H9 (cell line): ENCODE data around the gene PRKCB. TPM values are rescaled to one million over a fixed set of nuclear protein-coding genes. Genes with fewer than 3 reads are reported as not detected.

Source experiments
- DNase-seq: peaks from one replicate; pipeline ENCODE4 v3.0.0-alpha.2; 2017
- H2AFZ ChIP-seq: one replicate; pipeline ENCODE4 v1.6.1; 2013; ENCODE audit warnings: mild to moderate bottlenecking, low read length, control low read depth, moderate library complexity
- H2AK5ac ChIP-seq: 2 replicates; pipeline ENCODE4 v1.6.1; 2013; ENCODE audit warnings: low read length, control low read depth, mixed read lengths; ENCODE audit not compliant: insufficient read length
- H2BK120ac ChIP-seq: one replicate; pipeline ENCODE4 v1.6.1; 2013; ENCODE audit warnings: low read depth, mild to moderate bottlenecking, low read length, control low read depth, inconsistent platforms; ENCODE audit not compliant: poor library complexity, severe bottlenecking
- H2BK12ac ChIP-seq: 2 replicates; pipeline ENCODE4 v1.6.1; 2013; ENCODE audit warnings: low read length, control low read depth, mixed read lengths, low read depth; ENCODE audit not compliant: insufficient read length
- H2BK15ac ChIP-seq: 2 replicates; pipeline ENCODE4 v1.6.1; 2013; ENCODE audit warnings: low read depth, low read length, control low read depth
- H2BK20ac ChIP-seq: one replicate; pipeline ENCODE4 v1.6.1; 2013; ENCODE audit warnings: low read depth, mild to moderate bottlenecking, low read length, control low read depth, inconsistent platforms; ENCODE audit not compliant: poor library complexity, severe bottlenecking
- H2BK5ac ChIP-seq: 2 replicates; pipeline ENCODE4 v1.6.1; 2013; ENCODE audit warnings: low read length, control low read depth, mixed read lengths; ENCODE audit not compliant: insufficient read length
- H3K14ac ChIP-seq: 2 replicates; pipeline ENCODE4 v1.6.1; 2013; ENCODE audit warnings: low read length, control low read depth; ENCODE audit not compliant: insufficient read depth
- H3K18ac ChIP-seq: 2 replicates; pipeline ENCODE4 v1.6.1; 2013; ENCODE audit warnings: low read depth, mild to moderate bottlenecking, mixed read lengths, low read length, control low read depth; ENCODE audit not compliant: insufficient read length
- H3K23ac ChIP-seq: 2 replicates; pipeline ENCODE4 v1.6.1; 2013; ENCODE audit warnings: low read length, control low read depth, mixed read lengths, low read depth; ENCODE audit not compliant: insufficient read length
- H3K23me2 ChIP-seq: 2 replicates; pipeline ENCODE4 v1.6.1; 2013; ENCODE audit warnings: low read depth, mild to moderate bottlenecking, mixed read lengths, low read length, control low read depth; ENCODE audit not compliant: insufficient read length, poor library complexity, severe bottlenecking
- H3K27ac ChIP-seq: 2 replicates; pipeline ENCODE4 v1.5.1; 2013; ENCODE audit warnings: low read length, control low read depth, mixed read lengths, low read depth; ENCODE audit not compliant: insufficient read length
- H3K27me3 ChIP-seq: 2 replicates; pipeline ENCODE4 v1.6.1; 2013; ENCODE audit warnings: low read length, control low read depth, inconsistent platforms; ENCODE audit not compliant: insufficient read depth
- H3K4ac ChIP-seq: 2 replicates; pipeline ENCODE4 v1.6.1; 2013; ENCODE audit warnings: low read depth, mild to moderate bottlenecking, control low read depth, inconsistent platforms, low read length, moderate library complexity
- H3K4me1 ChIP-seq: 2 replicates; pipeline ENCODE4 v1.6.1; 2013; ENCODE audit warnings: low read length, control low read depth, inconsistent platforms; ENCODE audit not compliant: insufficient read depth
- H3K4me2 ChIP-seq: 2 replicates; pipeline ENCODE4 v1.6.1; 2013; ENCODE audit warnings: low read length, control low read depth, mixed read lengths; ENCODE audit not compliant: insufficient read length, insufficient read depth
- H3K56ac ChIP-seq: 2 replicates; pipeline ENCODE4 v1.6.1; 2013; ENCODE audit warnings: low read depth, mild to moderate bottlenecking, mixed read lengths, low read length, control low read depth; ENCODE audit not compliant: insufficient read length
- H3K79me1 ChIP-seq: 2 replicates; pipeline ENCODE4 v1.6.1; 2013; ENCODE audit warnings: low read depth, mild to moderate bottlenecking, moderate library complexity, low read length, control low read depth, inconsistent platforms; ENCODE audit not compliant: insufficient read depth, poor library complexity, severe bottlenecking
- H3K79me2 ChIP-seq: 2 replicates; pipeline ENCODE4 v1.6.1; 2013; ENCODE audit warnings: low read length, control low read depth, inconsistent platforms; ENCODE audit not compliant: insufficient read depth
- H3K9ac ChIP-seq: 2 replicates; pipeline ENCODE4 v1.6.1; 2013; ENCODE audit warnings: low read length, control low read depth, mixed read lengths; ENCODE audit not compliant: insufficient read length; ENCODE audit errors: extremely low read depth
- H3K9me3 ChIP-seq: one replicate; pipeline ENCODE4 v1.6.1; 2013; ENCODE audit warnings: low read depth, low read length, inconsistent platforms; ENCODE audit not compliant: control insufficient read depth
- H3T11ph ChIP-seq: one replicate; pipeline ENCODE4 v1.6.1; 2013; ENCODE audit warnings: mild to moderate bottlenecking, low read length, control low read depth, inconsistent platforms
- H4K20me1 ChIP-seq: one replicate; pipeline ENCODE4 v1.6.1; 2013; ENCODE audit not compliant: control insufficient read depth, insufficient read length, insufficient read depth
- H4K5ac ChIP-seq: 2 replicates; pipeline ENCODE4 v1.6.1; 2013; ENCODE audit warnings: low read depth, mild to moderate bottlenecking, mixed read lengths, low read length, control low read depth; ENCODE audit not compliant: insufficient read length
- H4K8ac ChIP-seq: replicated peaks from 2 replicates; pipeline ENCODE4 v1.6.1; 2013; ENCODE audit warnings: low read length, control low read depth, mixed read lengths, low read depth; ENCODE audit not compliant: insufficient read length
- H4K91ac ChIP-seq: 2 replicates; pipeline ENCODE4 v1.6.1; 2013; ENCODE audit warnings: low read depth, mild to moderate bottlenecking, moderate library complexity, mixed read lengths, low read length, control low read depth; ENCODE audit not compliant: insufficient read length
- H3K27ac Mint-ChIP-seq, 3 experiments: 2 replicates in 2 of 3; 3 replicates in 1 of 3; pipeline ENCODE4 v1.8.0; 2020 to 2021; ENCODE audit warnings: mixed read lengths in 3 of 3, mild to moderate bottlenecking in 1 of 3, moderate library complexity in 1 of 3
- H3K27me3 Mint-ChIP-seq: 2 replicates; pipeline ENCODE4 v1.8.0; 2021; ENCODE audit warnings: low read depth, mild to moderate bottlenecking, moderate library complexity, mixed read lengths
- H3K36me3 Mint-ChIP-seq, 3 experiments: 2 replicates in 2 of 3; 3 replicates in 1 of 3; pipeline ENCODE4 v1.8.0; 2020 to 2021; ENCODE audit warnings: low read depth in 3 of 3, mixed read lengths in 3 of 3; ENCODE audit not compliant: insufficient read depth in 1 of 3
- H3K4me1 Mint-ChIP-seq, 2 experiments: 2 replicates each; pipeline ENCODE4 v1.8.0; 2020; ENCODE audit warnings: mixed read lengths in 2 of 2
- H3K4me3 Mint-ChIP-seq, 2 experiments: 2 replicates in 1 of 2; 3 replicates in 1 of 2; pipeline ENCODE4 v1.8.0; 2020 to 2021; ENCODE audit warnings: mild to moderate bottlenecking in 2 of 2, mixed read lengths in 2 of 2, moderate library complexity in 1 of 2
- H3K9me3 Mint-ChIP-seq, 2 experiments: 2 replicates in 1 of 2; 3 replicates in 1 of 2; pipeline ENCODE4 v1.8.0; 2020; ENCODE audit warnings: mild to moderate bottlenecking in 2 of 2, mixed read lengths in 2 of 2, moderate library complexity in 1 of 2
- total RNA-seq: library from RNA; stranded (reverse); gene quantifications from 2 replicates; pipeline ENCODE4 v1.2.1, GENCODE V29; 2021
- TF ChIP-seq, protein P1 (sequence below): fragments of 200-600 bp; sonication (generic); conservative IDR thresholded peaks from 3 replicates; pipeline ENCODE4 v1.8.0; 2021; ENCODE audit warnings: antibody characterized with exemption, mild to moderate bottlenecking

PRKCB gene
- total RNA-seq, 1 experiment from 2014 or later, result 7.0 TPM

- Histone ChIP-seq H3K79me1 (no peaks in the 10 kb centered on the region), H3K14ac (no peak overlapping the region), H4K8ac (no peak overlapping the region), H3K4me2 (no peak overlapping the region), H3K79me2 (no peaks in the 10 kb centered on the region), H3K4ac (no peak overlapping the region), H2AK5ac (no peak overlapping the region), H3K27me3 (no peaks in the 10 kb centered on the region), H3K9me3 (no peaks in the 10 kb centered on the region), H4K91ac (no peak overlapping the region), H3K27ac (no peak overlapping the region), H3K56ac (no peak overlapping the region), H2BK15ac (no peak overlapping the region), H3K23me2 (no peaks in the 10 kb centered on the region), H3K4me1 (no peaks in the 10 kb centered on the region), H2BK20ac (no peak overlapping the region), H3K18ac (no peak overlapping the region), H3T11ph (no peak overlapping the region), H2BK5ac (no peak overlapping the region), H2AFZ (no peak overlapping the region), H2BK12ac (no peak overlapping the region), H3K9ac (no peak overlapping the region), H4K5ac (no peak overlapping the region), H3K23ac (no peak overlapping the region), H2BK120ac (no peak overlapping the region), H4K20me1 (no peaks in the 10 kb centered on the region)
- Mint-ChIP-seq H3K4me1 (peaks cover 6 to 13% of the 10 kb centered on the region in 2 experiments), H3K36me3 (no peaks in the 10 kb centered on the region), H3K27ac (no peak overlapping the region), H3K27me3 (peaks cover 4% of the 10 kb centered on the region), H3K4me3 (no peak overlapping the region), H3K9me3 (no peaks in the 10 kb centered on the region)
- no peak for DNase-seq
- TF ChIP-seq, protein P1, sequence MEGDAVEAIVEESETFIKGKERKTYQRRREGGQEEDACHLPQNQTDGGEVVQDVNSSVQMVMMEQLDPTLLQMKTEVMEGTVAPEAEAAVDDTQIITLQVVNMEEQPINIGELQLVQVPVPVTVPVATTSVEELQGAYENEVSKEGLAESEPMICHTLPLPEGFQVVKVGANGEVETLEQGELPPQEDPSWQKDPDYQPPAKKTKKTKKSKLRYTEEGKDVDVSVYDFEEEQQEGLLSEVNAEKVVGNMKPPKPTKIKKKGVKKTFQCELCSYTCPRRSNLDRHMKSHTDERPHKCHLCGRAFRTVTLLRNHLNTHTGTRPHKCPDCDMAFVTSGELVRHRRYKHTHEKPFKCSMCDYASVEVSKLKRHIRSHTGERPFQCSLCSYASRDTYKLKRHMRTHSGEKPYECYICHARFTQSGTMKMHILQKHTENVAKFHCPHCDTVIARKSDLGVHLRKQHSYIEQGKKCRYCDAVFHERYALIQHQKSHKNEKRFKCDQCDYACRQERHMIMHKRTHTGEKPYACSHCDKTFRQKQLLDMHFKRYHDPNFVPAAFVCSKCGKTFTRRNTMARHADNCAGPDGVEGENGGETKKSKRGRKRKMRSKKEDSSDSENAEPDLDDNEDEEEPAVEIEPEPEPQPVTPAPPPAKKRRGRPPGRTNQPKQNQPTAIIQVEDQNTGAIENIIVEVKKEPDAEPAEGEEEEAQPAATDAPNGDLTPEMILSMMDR, result no peak
These were observed 175.5 kb downstream of the PRKCB start for GRCh38 chr16:24011237-24011636.
